ENCODE data around the gene AKT2.

Gene AKT2

DNA sequence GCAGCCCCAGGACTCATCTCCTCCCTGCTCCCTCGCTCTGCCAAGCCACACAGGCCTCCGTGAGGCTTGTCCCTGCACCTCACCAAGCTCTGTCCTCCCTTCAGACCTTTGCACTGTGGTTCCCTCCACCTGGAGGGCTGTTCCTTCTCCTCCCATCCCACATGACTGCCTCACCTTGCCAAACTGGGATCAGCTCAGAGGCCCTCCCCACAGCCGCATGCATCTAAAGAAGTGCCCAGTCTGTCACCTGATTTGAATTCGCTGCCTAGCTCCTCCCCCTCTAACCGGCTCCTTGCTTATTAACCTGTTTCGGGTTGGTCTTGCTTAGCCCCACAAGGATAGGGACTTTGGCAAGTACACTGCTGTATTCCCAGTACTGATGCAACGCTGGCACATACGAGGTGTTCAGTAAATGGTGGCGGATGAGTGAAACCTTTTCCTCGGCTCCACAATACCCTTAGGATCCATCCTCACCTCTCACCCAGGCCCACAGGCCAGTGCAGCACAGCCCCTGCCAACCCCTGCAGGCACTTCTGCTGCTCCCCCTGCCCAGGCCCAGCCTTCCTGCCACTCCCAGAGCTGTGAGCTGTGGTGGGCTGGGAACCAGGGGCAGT, 4.4 kb downstream of the AKT2 start:
- H3K4me3 ChIP-seq (ENCODE audit: low read depth, low read length) = no peak overlapping the region
- TF ChIP-seq, protein P1, sequence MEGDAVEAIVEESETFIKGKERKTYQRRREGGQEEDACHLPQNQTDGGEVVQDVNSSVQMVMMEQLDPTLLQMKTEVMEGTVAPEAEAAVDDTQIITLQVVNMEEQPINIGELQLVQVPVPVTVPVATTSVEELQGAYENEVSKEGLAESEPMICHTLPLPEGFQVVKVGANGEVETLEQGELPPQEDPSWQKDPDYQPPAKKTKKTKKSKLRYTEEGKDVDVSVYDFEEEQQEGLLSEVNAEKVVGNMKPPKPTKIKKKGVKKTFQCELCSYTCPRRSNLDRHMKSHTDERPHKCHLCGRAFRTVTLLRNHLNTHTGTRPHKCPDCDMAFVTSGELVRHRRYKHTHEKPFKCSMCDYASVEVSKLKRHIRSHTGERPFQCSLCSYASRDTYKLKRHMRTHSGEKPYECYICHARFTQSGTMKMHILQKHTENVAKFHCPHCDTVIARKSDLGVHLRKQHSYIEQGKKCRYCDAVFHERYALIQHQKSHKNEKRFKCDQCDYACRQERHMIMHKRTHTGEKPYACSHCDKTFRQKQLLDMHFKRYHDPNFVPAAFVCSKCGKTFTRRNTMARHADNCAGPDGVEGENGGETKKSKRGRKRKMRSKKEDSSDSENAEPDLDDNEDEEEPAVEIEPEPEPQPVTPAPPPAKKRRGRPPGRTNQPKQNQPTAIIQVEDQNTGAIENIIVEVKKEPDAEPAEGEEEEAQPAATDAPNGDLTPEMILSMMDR (IDR thresholded peaks at IDR 0.05; ENCODE audit: borderline replicate concordance, insufficient read depth, low read depth, low read length) = no peak

DNA sequence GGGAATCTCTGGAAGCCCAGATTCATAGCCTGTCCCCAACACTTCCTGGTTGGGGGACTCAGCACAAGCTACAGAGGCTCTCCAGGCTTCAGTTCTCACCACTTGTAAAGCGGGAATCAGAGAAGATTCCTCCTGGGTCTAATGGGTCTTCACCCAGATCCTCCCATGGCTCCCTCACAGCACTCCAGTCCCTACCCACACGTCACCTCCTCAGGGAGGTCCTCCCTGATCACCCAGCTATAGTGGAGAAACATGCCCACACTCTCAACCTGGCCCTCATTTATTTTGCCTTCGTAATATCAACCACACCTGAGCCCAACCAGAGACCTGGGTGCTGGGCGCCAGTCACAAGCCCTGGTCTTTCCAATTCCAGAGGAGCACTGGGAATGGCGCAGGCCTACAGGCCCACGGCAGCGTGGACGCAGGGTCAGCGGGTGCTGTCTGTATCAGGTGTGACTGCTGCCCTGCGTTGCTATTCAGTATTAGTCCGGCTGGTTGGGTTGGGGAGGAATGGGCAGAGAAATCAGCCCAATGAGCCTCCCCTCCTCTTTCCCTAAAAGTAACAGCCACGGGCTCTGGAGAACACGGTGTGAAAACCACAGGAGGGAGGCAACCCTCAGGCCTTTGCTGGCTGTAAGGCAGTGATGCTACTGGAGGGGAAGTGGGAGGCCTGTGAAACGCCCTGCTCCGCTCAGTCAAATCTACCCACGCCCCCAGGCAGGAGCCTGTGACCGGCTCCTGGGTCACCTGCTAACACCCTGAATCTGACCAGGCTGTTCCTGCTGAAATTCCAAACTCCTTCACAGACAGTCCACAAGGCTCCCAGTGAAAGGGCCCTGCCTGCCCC, 5.2 kb downstream of the AKT2 start:
- H3K4me3 ChIP-seq (ENCODE audit: low read depth, low read length) = no peak overlapping the region
- TF ChIP-seq, protein P1 (IDR thresholded peaks at IDR 0.05; ENCODE audit: borderline replicate concordance, insufficient read depth, low read depth, low read length) = no peak

DNA sequence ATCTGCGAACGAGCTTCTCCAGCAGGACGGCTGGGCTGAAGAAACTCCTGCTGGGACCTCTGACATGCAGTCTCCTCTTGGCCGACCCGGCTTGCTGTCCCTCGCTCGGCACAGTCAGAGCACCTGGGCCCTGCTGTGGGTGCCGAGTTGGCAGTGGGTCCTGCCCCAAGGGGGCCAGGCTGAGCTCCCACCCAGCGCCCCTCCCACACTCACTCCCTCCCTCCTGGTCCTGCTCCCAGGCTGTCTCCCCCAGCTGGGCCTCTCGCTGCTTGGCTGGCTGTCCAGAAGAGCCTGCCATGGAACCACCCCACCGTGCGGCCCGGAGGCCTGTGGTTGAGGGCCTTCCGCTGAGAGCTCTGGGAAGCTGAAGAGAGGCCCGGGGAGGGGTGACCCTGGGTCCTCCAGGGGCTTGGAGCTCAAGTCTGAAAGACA, 6.0 kb downstream of the AKT2 start:
- TF ChIP-seq, protein P1 (IDR thresholded peaks at IDR 0.05; ENCODE audit: borderline replicate concordance, insufficient read depth, low read depth, low read length) = no peak
- no peak overlapping the region for H3K4me3 ChIP-seq (ENCODE audit: low read depth, low read length)

DNA sequence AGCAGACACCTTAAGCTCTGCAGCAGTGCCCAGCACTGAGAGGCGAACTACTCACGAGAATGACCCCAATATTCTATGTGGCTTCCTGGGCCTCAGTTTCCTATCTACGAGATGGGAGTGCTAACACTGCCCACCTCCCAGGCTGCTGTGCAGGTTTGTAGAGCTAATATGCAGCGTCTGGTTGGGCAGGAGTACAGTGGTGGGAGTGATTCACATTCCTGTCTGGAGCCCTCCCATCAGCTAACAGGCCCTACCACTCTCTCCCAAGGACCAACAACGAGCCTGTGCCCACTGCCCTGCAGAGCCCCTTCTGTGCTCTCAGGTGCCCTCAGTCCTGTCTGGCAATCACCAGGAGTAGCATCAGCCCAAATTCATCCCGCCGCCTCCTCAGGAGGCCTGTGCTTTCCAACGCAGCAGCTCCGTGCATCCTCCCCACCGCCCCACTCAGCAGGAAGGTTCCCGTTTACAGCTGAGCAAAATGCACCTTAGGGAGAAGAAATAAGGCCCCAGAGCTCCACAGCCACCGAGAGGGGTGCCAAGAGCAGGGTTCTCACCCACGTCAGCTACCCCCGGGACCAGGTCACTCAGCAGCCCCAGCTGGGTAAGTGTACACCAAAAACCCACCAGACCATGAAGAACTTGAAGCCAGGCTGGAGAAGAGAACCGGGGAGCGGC, 6.6 kb downstream of the AKT2 start:
- TF ChIP-seq, protein P1 (IDR thresholded peaks at IDR 0.05; ENCODE audit: borderline replicate concordance, insufficient read depth, low read depth, low read length) = no peak
- H3K4me3 ChIP-seq (ENCODE audit: low read depth, low read length) = no peak overlapping the region

DNA sequence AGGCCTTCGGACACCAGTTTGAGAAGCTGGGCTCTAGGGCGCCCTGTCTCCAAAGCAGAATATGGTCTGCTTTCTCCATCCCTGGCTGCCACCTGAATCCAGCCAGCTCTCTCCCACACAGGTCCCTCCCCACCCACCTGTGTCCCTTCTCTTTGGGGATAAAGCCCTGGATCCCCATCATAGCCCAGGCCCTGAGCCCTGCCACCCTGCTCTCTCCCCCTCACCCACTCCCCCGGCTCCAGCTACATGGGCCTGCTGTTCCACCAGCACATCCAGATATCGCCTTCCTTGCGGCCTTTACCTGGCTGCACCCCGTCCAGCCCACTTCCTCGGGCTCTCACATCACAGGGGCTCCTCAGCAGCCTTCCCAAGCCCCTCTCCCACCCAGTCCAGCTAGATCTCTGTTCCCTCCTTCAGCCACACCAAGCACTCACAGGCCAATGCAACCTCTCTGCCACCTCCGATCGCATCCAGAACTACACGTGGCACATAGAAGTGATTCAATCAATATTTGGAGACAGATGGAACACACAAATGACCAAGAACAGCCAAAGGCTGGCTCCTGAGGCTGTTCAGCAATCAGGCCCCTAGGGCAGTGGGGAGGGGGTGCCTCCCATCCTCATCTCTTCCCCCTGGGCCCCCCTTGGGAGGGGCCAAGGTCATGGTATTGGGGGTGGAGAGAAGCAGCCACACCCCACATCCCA, 7.6 kb downstream of the AKT2 start:
- TF ChIP-seq, protein P1 (IDR thresholded peaks at IDR 0.05; ENCODE audit: borderline replicate concordance, insufficient read depth, low read depth, low read length) = no peak
- H3K4me3 ChIP-seq (ENCODE audit: low read depth, low read length) = no peak overlapping the region

DNA sequence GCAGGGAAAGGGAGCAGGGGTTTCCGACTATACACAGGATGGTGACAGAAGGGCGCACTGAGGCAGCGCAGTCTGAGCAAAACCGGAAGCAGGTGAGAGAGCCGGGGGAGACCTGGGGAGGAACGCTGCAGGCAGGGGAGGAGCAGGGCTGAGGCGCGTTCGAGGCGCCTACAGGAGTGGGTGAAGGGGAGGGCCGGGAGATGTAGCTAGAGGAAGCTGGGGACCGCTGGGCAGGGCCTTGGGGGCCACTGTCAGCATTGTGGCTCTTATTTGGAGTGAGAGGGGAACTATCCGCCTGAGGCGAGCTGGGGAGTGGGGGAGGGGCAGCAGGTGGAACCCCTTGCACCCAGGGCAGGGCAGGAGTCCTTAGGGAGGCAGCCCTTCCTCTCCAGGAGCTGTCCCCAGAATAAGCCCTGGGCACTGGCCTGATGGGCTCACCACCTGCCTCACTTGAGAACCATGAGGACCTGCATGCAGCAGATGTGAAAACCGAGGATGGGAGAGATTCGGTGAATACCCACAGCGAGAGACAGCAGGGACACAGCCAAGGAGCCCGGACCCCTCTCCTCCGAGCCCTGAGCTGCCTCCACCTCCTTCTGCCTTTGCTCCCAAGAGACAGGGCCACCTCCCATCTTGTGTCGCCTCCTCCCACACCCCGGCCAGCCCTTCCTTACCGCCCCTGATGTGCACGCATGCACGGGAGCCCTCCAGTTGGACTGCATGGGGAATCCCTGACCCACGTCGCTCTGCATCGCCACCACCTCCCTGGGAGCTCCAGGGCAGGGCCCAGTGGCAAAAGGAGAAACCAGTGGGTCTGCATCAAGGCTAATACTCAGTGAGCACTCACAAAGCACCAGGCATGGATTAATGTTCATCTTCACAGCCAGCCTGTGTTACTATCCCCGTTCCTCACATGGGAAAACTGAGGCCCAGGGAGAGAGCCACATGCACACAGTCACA, 10.3 kb downstream of the AKT2 start:
- TF ChIP-seq, protein P1 (IDR thresholded peaks at IDR 0.05; ENCODE audit: borderline replicate concordance, insufficient read depth, low read depth, low read length) = no peak
- no peak overlapping the region for H3K4me3 ChIP-seq (ENCODE audit: low read depth, low read length)
